AG08395 (cell line): ENCODE results near the gene SLC11A1.

Source experiments
- DNase-seq: peaks from one replicate; pipeline ENCODE4 v3.0.0; 2012; ENCODE audit warnings: mixed read lengths, low spot score

Gene SLC11A1

DNA sequence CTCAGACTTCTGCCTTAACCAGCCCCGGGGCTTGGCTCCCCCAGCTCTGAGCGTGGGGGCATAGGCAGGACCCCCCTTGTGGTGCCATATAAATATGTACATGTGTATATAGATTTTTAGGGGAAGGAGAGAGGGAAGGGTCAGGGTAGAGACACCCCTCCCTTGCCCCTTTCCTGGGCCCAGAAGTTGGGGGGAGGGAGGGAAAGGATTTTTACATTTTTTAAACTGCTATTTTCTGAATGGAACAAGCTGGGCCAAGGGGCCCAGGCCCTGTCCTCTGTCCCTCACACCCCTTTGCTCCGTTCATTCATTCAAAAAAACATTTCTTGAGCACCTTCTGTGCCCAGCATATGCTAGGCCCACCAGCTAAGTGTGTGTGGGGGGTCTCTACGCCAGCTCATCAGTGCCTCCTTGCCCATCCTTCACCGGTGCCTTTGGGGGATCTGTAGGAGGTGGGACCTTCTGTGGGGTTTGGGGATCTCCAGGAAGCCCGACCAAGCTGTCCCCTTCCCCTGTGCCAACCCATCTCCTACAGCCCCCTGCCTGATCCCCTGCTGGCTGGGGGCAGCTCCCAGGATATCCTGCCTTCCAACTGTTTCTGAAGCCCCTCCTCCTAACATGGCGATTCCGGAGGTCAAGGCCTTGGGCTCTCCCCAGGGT, 23.1 kb downstream of the SLC11A1 start:
- DNase-seq = no peak

DNA sequence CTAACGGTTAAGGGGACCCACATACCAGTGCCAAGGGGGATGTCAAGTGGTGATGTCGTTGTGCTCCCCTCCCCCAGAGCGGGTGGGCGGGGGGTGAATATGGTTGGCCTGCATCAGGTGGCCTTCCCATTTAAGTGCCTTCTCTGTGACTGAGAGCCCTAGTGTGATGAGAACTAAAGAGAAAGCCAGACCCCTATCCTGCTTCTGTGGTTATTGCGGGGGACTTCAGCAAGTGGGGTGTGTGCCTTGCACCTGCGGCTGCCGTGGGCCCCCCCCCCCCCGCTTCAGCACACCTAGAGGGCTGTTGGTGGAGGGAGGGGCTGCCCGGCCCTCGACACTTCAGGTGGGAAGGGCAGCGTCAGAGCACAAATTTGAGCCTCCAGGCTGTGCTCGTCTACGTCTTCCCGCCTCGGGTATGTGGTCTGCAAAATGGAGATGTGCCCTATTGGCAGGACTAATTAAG, 23.7 kb downstream of the SLC11A1 start:
- no peak for DNase-seq

DNA sequence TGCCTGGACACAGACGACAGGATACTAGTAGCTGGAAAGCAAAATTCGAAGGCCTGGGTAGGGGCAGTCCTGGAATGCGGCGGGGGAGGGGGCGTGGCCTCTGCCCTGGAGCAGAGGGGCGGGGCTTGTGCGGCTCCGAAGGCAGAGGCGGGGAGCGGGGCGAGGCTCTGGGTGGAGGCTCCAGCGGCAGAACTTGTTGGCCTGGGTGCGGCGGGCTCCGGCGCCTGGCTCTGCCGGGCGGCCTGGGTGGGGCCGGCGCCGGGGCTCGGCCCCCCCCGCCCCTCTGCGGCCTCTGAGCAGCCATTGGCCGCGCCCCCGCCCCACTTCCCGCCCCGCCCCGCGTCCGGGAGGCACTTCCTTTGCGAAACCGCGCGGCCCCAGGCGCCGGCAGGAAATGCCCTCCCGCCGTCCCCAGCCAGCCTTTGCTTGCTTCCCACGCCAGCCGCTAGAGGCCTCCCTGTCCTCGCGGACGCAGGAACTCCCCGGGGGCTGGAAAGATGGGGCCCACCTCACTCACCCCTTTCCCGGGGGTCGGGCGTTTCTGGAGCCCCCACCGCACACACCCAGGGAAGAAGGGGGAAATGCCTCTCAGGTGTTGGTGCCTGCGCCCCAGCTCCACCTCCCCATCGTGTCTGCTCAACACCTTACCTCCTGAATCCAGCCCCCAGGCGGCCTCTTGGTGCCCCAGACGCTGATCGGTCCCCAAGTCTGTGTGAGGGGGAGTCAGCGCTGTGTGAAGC, 24.3 kb downstream of the SLC11A1 start:
- DNase-seq = peak; percentile 97

DNA sequence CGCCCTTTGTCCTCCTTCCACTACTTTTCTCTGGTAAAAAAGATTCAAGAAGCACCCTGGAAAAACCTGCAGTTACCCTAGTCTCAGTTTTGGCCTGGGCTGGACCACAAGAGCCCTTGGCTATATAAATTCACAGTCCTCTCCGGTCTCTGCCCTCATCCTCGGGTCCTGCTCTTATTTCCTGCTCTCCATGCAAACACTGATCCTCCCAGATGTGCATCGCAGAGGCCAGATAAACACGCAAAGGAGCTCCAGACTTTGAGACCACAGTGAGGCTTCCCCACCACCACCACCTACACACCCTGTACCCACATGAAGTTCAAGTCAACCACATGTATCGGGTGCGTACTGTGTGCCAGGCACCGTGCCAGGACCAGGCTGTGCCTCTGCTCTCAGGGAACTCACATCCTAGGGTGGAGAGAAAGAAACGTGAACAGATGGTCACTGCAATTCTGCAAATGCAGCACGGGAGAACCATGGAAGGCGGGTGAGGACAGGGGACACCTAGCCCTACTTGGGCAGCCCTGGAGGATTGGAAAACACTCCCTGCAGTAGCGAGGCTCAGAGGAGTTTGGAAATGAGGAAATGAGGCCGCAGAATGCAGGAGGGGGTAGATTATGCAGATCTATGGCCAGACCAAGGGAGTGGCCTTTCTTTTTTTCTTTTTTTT, 25.0 kb downstream of the SLC11A1 start:
- DNase-seq = peak; percentile 26

DNA sequence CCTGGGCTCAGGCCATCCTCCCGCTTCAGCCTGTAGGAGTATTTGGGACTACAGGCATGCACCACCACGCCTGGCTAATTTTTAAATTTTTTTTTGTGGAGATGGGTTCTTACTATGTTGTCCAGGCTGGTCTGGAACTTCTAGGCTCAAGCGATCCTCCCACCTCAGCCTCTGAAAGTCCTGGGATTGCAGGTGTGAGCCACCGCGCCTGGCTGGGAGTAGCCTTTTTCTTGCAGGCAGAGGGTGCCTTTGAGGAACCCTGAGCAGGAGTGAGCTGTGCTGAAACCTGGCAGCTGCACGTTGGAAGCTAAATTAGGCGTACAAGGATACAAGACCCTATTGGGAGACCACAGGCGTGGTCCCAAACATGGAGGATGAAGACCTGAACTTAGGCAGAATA, 25.6 kb downstream of the SLC11A1 start:
- DNase-seq = no peak

DNA sequence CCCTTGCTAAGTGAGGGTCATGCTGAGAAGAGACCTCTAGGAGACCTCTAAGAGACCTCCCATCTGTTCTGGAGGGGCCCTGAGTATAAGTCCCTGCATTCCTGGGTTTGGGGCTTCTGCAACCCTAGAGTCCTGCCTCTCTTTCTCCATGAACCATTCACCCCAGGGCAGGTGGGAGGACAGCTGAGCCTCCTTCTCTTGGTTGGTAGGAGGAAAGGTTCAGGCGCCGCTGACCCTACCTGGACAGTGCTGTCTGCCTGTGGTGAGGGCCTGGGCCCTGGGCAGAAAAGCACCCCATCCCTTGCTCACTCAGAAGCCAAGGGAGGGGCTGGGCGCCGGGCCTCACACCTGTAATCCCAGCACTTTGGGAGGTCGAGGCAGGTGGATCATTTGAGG, 36.2 kb downstream of the SLC11A1 start:
- no peak for DNase-seq

DNA sequence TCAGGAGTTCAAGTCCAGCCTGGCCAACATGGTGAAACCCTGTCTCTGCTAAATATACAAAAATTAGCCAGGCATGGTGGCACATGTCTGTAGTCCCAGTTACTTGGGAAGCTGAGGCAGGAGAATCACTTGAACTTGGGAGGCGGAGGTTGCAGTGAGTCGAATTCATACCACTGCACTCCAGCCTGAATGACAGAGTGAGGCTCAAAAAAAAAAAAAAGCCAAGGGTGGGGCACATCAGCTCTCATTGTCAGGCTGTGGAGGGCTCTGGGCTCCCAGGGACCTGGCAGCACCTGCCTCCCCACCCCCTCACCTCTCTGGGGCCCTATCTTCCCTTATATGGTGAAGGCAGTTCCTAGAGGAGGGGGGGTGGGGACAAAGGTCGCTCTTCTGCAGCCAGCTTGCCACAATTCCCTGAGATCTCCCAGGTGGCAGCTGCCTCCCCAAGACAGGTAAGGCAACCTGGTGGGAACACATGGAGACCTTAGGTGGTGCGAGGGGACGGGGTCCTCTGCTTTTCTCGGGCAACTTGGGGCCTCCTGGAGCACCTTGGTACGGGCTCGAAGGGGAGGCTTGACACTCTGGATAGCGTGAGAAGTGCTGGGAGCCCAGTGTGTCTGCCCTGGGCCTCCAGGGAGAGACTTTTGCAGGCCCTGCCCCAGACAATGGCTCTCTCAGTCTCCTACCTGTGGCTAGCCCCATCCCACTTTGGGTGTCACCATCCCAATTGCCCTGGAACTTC, 36.8 kb downstream of the SLC11A1 start, which contains the start of gene VIL1:
VIL1 (plus strand) TSS at position 407 of the 742 bp plus-strand sequence. CDS start 4,656 bp downstream, outside the sequence.
- DNase-seq = no peak

DNA sequence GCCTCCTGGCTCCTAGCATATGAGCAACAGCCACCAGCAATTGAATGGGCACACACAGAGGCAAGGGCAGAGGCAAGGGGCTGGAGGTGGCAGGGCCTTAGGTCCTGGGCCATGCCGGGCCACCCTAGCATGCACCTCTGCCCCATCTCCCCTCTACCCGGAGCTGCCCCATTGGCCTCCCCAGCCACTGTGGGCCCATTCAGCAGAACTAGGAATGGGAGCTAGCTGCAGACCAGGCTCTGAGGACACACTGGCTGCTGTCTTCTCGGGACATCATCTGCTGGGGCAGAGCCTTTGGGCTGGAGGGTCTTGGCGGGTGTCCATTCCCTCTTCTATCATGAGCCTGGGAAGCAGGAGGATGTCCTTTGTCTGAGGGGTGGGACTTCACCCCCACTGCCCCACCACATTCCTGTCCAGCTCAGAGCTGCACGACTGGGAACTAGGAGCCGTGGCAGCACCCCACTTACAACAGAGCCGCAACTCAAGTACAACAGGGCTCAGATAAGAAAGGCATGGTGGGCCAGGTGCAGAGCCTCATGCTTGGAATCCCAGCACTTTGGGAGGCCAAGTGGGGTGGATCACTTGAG, 37.6 kb downstream of the SLC11A1 start:
- DNase-seq = no peak

DNA sequence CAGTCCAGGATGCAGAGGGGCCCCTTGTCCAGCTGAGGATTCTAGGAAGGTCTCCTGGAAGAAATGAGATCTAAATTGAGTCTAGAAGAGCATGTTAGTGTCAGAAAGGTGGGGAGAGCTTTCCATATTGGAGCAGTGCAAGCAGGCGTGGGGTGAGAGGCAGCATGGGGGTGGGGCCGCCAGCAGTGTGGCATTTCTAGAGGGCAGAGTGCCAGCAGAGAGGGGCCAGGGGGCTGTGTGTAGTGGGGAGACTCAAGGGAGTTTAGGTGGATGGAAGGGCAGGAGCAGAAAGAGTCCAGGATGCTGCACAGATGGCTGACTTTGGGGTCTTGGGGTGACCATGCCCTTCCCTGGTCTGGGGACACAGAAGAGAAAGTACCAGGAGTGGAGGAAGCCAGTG, 39.0 kb downstream of the SLC11A1 start:
- DNase-seq = no peak

DNA sequence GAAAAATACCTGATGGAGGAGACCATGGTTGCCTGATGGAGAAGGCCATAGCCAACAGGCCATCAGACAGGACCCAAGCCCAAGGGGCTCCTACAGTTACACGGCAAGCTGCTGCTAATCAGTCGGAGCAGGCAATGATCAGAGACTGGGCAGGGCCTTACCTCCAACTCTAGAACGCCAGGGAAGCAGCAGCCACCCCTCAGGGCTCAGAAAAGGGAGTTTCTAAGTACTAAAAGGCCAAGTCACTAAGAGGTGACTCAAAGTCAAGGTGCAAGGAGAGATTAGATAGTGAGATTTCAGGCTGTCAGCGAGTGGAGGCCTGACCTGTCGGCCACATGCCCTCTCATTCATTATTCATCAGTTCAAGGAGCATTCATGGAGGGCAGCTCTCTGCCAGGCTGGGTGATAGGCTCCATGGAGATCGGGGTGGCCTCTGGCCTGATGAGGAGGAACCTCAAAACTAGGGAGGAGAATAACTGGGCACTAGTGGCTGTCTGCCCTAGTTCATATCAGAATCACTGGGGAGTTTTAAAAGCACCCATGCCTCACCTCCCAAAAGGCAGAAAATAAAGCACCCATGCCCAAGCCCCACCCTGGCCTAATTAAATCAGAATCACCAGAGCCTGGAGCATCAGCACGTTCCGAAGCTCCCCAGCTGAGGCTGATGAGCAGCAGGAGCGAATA, 40.5 kb downstream of the SLC11A1 start:
- no peak for DNase-seq

DNA sequence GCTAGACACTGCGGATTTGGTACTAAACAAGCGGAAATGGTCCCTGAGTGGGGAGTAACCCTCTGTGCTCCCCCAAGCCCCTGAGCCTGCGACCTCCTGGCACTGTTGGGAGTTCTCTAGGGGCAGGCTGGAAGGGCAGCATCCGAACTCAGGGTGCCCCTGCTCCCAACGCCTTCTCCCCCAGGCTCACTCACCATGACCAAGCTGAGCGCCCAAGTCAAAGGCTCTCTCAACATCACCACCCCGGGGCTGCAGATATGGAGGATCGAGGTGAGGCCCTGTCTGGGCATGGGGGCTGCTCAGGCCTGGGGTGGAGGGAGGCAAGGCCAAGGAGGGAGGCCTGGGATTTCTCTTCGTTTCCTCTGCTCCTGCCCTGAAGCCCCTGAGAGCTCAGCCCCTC, 41.5 kb downstream of the SLC11A1 start:
- no peak for DNase-seq

DNA sequence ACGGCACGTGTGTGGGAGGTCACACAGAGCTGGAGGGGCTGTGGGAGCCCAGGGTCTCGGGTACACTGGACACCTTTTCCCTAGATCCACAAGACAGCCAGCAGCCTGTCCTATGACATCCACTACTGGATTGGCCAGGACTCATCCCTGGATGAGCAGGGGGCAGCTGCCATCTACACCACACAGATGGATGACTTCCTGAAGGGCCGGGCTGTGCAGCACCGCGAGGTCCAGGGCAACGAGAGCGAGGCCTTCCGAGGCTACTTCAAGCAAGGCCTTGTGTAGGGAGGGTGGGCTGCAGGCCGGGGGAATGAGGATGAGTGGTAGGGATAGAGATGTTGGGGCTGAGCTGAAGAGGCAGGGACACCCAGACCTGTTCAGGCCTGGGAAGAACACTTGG, 43.5 kb downstream of the SLC11A1 start:
- DNase-seq = no peak

DNA sequence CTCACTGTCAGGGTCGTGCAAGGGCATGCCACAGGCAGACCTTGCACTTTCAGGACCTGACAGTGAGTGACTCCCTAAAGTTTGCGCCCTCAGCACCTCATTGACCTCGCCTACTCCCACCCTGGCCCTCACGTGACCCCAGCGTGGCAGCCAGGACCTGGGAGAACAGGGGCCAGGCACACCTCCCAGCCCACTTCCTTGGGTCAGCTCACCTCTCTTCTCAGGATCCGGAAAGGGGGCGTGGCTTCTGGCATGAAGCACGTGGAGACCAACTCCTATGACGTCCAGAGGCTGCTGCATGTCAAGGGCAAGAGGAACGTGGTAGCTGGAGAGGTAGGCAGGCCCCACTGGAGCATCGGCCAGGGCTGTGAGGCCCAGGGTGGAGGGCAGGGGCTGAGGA, 45.7 kb downstream of the SLC11A1 start:
- no peak for DNase-seq

DNA sequence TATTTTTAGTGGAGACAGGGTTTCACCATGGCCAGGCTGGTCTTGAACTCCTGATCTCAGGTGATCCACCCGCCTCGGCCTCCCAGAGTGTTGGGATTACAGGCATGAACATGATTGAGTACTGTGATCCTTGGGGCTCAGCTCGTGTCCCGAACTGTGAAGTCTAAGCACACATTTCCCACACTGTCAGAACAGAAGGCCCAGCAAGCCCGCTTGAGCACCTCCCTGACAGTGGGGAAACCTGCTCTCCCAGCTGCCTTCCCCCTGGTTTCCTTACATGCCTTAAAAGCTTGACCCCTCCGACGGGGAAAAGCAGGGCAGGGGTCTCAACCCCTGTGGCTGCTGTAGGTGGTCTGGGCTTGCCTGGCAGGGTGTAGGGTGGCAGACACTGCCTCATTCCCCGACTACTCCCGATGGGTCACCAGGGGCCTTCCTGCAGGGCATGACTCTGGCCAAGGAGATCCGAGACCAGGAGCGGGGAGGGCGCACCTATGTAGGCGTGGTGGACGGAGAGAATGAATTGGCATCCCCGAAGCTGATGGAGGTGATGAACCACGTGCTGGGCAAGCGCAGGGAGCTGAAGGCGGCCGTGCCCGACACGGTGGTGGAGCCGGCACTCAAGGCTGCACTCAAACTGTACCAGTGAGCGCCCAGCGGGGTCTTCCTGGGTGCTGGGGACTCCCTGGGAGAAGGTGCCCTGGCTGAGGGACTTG, 46.9 kb downstream of the SLC11A1 start:
- no peak for DNase-seq

DNA sequence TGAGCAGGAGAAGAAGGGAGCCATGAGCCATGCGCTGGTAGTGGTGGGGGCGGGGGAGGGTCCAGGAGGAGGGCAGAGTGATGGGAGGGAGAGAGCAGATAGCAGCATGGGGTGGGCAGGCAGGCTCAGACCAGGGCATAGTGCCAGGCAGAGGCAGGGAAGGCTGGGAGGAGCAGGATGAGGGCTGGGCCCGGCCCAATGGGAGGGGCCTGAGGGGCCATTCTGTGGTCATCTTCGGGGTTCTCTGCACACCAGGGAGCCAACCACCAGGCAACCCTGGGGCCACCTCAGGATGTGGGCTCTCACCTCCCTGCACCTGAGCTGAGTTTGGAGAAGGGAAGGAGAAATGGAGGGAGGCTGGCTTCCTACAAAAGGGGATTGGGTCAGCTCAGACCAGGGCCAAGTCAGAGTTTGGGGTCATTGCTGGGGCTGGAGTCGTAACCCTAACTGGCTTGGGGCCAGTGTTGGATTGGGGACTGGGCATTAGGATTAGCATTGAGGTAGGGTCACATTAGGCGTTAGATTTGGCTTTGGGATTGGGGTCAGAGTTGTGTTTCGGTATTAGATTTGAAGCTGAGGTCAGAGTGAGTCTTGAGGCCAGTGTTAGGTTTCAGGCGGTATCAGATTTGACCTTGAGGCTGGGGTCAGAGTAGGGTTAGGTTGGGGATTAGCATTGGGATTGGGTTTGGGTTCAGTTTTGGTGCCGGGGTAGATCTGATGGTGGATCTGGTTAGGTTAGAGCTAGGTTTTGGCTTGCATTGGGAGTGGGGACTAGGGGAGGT, 48.0 kb downstream of the SLC11A1 start:
- DNase-seq = no peak

DNA sequence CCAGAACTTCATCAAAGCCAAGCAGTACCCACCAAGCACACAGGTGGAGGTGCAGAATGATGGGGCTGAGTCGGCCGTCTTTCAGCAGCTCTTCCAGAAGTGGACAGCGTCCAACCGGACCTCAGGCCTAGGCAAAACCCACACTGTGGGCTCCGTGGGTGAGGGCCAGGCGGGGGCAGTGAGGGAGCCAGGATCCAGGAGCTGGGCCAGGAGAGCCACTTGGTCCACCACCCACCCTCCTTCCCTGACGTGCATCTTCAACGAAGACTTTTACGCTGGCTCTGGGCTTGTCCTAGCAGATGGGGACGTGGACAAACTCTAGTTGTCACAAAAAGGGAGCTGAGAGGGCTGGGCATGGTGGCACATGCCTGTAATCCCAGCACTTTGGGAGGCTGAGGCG, 48.6 kb downstream of the SLC11A1 start:
- no peak for DNase-seq

DNA sequence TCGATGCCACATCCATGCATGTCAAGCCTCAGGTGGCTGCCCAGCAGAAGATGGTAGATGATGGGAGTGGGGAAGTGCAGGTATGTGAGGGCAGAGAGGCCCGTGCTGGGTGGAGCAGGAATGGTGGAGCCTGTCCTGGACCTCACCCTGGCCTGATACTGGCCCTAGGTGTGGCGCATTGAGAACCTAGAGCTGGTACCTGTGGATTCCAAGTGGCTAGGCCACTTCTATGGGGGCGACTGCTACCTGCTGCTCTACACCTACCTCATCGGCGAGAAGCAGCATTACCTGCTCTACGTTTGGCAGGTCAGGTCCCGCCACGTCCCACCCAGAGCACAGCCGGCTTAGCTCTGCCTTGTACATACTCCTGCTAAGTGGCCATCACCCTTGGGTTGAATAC, 49.8 kb downstream of the SLC11A1 start:
- DNase-seq = no peak

DNA sequence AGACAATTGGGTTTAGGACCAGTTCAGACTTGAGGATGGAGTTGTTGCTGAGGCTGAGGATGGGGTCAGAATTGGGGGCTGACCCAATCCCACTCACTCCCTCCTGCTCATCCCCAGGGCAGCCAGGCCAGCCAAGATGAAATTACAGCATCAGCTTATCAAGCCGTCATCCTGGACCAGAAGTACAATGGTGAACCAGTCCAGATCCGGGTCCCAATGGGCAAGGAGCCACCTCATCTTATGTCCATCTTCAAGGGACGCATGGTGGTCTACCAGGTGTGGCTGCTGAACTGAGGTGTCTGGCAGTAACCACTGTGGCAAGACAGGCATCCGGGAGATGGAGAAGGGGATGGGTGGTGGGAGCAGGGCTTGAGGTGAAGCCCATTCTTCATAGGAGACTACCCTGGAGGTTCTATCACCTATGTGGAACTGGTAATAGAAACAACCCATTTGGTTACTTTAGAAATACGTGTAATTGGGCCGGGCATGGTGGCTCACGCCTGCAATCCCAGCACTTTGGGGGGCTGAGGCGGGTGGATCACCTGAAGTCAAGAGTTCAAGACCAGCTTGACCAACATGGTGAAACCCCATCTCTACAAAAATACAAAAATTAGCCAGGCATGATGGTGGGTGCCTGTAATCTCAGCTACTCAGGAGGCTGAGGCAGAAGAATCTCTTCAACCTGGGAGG, 50.7 kb downstream of the SLC11A1 start:
- DNase-seq = no peak

DNA sequence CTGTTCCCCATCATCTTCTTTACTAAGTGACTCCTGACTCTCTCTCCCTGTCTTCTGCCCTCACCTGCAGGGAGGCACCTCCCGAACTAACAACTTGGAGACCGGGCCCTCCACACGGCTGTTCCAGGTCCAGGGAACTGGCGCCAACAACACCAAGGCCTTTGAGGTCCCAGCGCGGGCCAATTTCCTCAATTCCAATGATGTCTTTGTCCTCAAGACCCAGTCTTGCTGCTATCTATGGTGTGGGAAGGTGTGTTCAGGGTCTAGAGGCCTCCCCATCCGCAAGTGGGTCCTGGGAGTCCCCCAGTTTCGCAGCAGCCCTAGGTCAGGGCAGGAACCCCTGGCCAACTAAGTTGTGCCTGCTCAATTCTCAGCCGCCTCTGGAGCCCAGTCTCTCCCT, 52.4 kb downstream of the SLC11A1 start:
- DNase-seq = no peak
